GM21447 (cell line): ENCODE data around the gene STOM.

Experiments
- ATAC-seq: cut with Tn5 transposase; IDR thresholded peaks from one replicate; pipeline ENCODE4 v1.9.1; 2021; ENCODE audit not compliant: unreplicated experiment

The STOM gene

DNA sequence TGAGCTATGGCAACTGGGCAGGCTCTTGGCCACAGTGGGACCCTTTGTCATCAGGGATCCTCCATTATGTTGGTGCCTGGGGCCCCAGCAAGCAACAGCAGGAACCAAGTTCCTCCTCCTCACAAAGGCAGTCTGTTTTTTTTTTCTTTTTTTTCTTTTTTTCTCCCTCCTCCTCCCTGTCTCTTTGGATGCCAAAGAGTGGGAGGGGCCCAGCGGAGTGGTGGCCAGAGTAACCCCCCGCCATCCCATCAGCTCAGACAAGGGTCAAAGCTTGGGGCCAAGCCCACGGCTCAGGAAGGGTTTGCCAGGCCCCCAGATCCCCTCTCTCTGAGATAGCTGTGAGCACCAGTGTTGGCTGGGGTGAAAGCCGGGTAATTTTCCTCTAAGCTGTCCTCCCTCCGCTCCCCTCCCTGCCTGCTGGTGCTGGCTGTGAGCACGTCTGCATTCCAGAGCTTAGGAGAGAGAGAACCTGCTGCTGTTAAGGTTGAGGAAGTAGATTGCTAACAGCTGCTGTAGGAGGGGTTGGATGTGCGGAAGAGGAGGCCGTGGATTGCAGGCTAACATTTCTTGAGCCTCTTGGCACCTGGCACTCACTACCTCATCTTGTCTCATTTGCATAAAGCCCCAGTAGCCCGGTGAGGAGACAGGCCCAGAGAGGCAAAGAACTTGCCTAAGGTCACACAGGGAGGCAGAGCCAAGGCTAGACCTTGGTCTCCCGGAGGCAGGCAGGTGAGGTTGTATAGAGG lies 80.9 kb downstream of the STOM start:
- ATAC-seq = no peak
